ENCODE results near the gene NVL. TPM values are rescaled to one million over a fixed set of nuclear protein-coding genes. Genes with fewer than 3 reads are reported as not detected.
A peak's percentile ranks its signal among the peaks of the same experiment; 100 is the strongest.

Gene NVL
- polyA plus RNA-seq, 1 of the 3 experiments (the other 2 are of a cell fraction), result 12.4 TPM

GRCh38 chr1:224182866-224183590, 146.9 kb downstream of the NVL start, which contains the start of gene DEGS1:
Gene DEGS1, plus strand, starts transcription at chr1:224183240. Its CDS starts 97 bp downstream, at chr1:224183337.
- peak within 1 kb of the TSS; percentile 84 to 85 for H3K27ac ChIP-seq (ENCODE audit: low read depth in 2 of 2, low read length in 1 of 2)
- H3K36me3 ChIP-seq (replicated peaks in 1 of 2; ENCODE audit: control insufficient read depth in 1 of 2, insufficient read depth in 2 of 2, low read length in 1 of 2), result peaks cover 0 to 14% of the 10 kb centered on the region in 2 experiments
- peak within 1 kb of the TSS; percentile 91 for H2AFZ ChIP-seq (ENCODE audit: low read depth)
- H3K9me3 ChIP-seq, result no peaks in the 10 kb centered on the region
- peaks cover 21% of the 10 kb centered on the region; the same call in 1 of the 2 replicates for H4K20me1 ChIP-seq (ENCODE audit: insufficient read depth)
- 2% methylated on average over 17 of the region's 94 CpGs for WGBS (ENCODE audit: low lambda C conversion rate)
- CTCF ChIA-PET, result interaction anchor here (0.7 to 1.3 kb wide), 5 partner anchors 10 to 67 kb away, joined by 3 read pairs; no protein-coding TSS in a partner anchor
- peak within 1 kb of the TSS; percentile 63 to 73 for H3K4me3 ChIP-seq (ENCODE audit: low read depth in 2 of 2, low read length in 1 of 2)
- H3K27me3 ChIP-seq (ENCODE audit: insufficient read depth), result no peaks in the 10 kb centered on the region
- H3K4me2 ChIP-seq, result peak within 1 kb of the TSS; percentile 94
- H3K4me1 ChIP-seq (ENCODE audit: control insufficient read depth in 1 of 2, insufficient read depth in 2 of 2, low read depth in 1 of 2, low read length in 1 of 2), result peaks cover 5 to 13% of the 10 kb centered on the region in 2 experiments; a peak in 2 of 4 replicates
- TF ChIP-seq MAX (IDR thresholded peaks at IDR 0.05; ENCODE audit: low read depth), result peak; percentile 67
- 0 out of 2 replicates have a peak, but pooled peaks have one; percentile 18 for TF ChIP-seq NRF1 (IDR thresholded peaks at IDR 0.05; ENCODE audit: low read depth, low read length)
- peak; percentile 78 for TF ChIP-seq MXI1 (IDR thresholded peaks at IDR 0.05; ENCODE audit: low read depth, low read length)
- TF ChIP-seq MEF2A (IDR thresholded peaks at IDR 0.05; ENCODE audit: borderline replicate concordance, low read depth), result no peak
- peak; percentile 67 for TF ChIP-seq POLR2AphosphoS5 (IDR thresholded peaks at IDR 0.05; ENCODE audit: low read depth, low read length)
- no peak for TF ChIP-seq USF2 (IDR thresholded peaks at IDR 0.05; ENCODE audit: borderline replicate concordance, low read depth, low read length)
- TF ChIP-seq TAF1 (IDR thresholded peaks at IDR 0.05; ENCODE audit: borderline replicate concordance, low read depth, low read length), result peak; percentile 61
- TF ChIP-seq ZBTB33 (IDR thresholded peaks at IDR 0.05; ENCODE audit: borderline replicate concordance, low read depth), result no peak
- no peak; the same call in 1 of the 2 replicates for TF ChIP-seq RFX5 (IDR thresholded peaks at IDR 0.05; ENCODE audit: low read length)
- TF ChIP-seq ELF1 (IDR thresholded peaks at IDR 0.05), result no peak
- TF ChIP-seq GABPA (IDR thresholded peaks at IDR 0.05; ENCODE audit: low read depth), result no peak
- TF ChIP-seq FOXJ3 (CRISPR knock-in tag; IDR thresholded peaks at IDR 0.05), result 0 out of 2 replicates have a peak, but pooled peaks have one; percentile 16
- TF ChIP-seq GATA2 (CRISPR knock-in tag; IDR thresholded peaks at IDR 0.05), result no peak
- 0 out of 2 replicates have a peak, but pooled peaks have one; percentile 33 for TF ChIP-seq YY1 (IDR thresholded peaks at IDR 0.05; ENCODE audit: low read depth)
- TF ChIP-seq REST (IDR thresholded peaks at IDR 0.05; ENCODE audit: low read depth, low read length), result peak; percentile 17; the same call in 1 of the 2 replicates
- peak; percentile 99 for DNase-seq
- POLR2A ChIA-PET, result interaction anchor here (0.5 to 1.8 kb wide), 4 partner anchors 9 to 60 kb away, joined by 3 to 4 read pairs (median 3); no protein-coding TSS in a partner anchor
- H3K9me2 ChIP-seq, result no peaks in the 10 kb centered on the region
- H3K79me2 ChIP-seq (ENCODE audit: insufficient read depth), result peaks cover 55% of the 10 kb centered on the region
- H3F3A ChIP-seq (replicated peaks; ENCODE audit: insufficient read depth), result peaks cover 3% of the 10 kb centered on the region
- peak within 1 kb of the TSS; percentile 94 for H3K9ac ChIP-seq

Data from SK-N-SH (cell line).